Breast epithelium (tissue), 4 donors: ENCODE results near the gene GLI3. TPM values are rescaled to one million over a fixed set of nuclear protein-coding genes. Genes with fewer than 3 reads are reported as not detected.

Experiments used
- DNase-seq, 2 donors: peaks; one replicate each; pipeline ENCODE4 v3.0.0-alpha.2; 2019; ENCODE audit warnings: low spot score in 2 of 2
- H3K27ac ChIP-seq, 2 donors: fragments of 200-600 bp; sonication (generic) in 1 of 2; one replicate each; pipeline ENCODE4 v1.5.1; 2016 to 2019; ENCODE audit warnings: mild to moderate bottlenecking in 1 of 2
- H3K27me3 ChIP-seq, 2 donors: fragments of 200-600 bp; sonication (generic) in 1 of 2; one replicate each; pipeline versions ENCODE4 v1.5.1 to v1.6.0; 2017 to 2019; ENCODE audit warnings: control low read depth in 1 of 2, mild to moderate bottlenecking in 1 of 2
- H3K36me3 ChIP-seq: fragments of 200-600 bp; one replicate; pipeline ENCODE4 v1.5.1; 2019
- H3K4me1 ChIP-seq, 2 donors: fragments of 200-600 bp; sonication (generic); one replicate each; pipeline ENCODE4 v1.5.1; 2016 to 2019; ENCODE audit warnings: control low read depth in 1 of 2
- H3K4me3 ChIP-seq, 3 donors: fragments of 200-600 bp; sonication (generic); 1 replicate in 2 of 3; 2 replicates in 1 of 3; pipeline ENCODE4 v1.5.1; 2016 to 2019; ENCODE audit warnings: mild to moderate bottlenecking in 3 of 3, moderate library complexity in 2 of 3
- H3K9me3 ChIP-seq, 2 donors: fragments of 200-600 bp; sonication (generic) in 1 of 2; one replicate each; pipeline ENCODE4 v1.5.1; 2016 to 2019; ENCODE audit warnings: control low read depth in 1 of 2
- POLR2A ChIP-seq: fragments of 450-650 bp; IDR thresholded peaks from one replicate; pipeline ENCODE4 v1.6.1; 2016; ENCODE audit warnings: antibody characterized with exemption, mild to moderate bottlenecking, moderate library complexity
- POLR2AphosphoS5 ChIP-seq, 3 donors: sonication (generic); formaldehyde crosslinking; IDR thresholded peaks; one replicate each; pipeline ENCODE4 v1.6.1; 2017; ENCODE audit warnings: antibody characterized with exemption in 3 of 3
- intact Hi-C: fragments of 100-400 bp; cut with DNase I; formaldehyde crosslinking; loops from one replicate; pipeline ENCODE4 v1.15.1; 2023; ENCODE audit warnings: low total_unique reads
- total RNA-seq, 3 donors: library from RNA; depleted of rRNA; stranded (reverse); fragments of >200 nt; gene quantifications; one replicate each; pipeline ENCODE4 v1.1.0, GENCODE V29; 2016
- TF ChIP-seq, protein P1 (sequence below), 3 donors: fragments of 450-650 bp; IDR thresholded peaks; one replicate each; pipeline ENCODE4 v1.5.1; 2016 to 2017; ENCODE audit warnings: antibody characterized with exemption in 3 of 3, mild to moderate bottlenecking in 3 of 3, moderate library complexity in 3 of 3

The GLI3 gene
- total RNA-seq, 3 donors from 2014 or later: 10.2 to 29.9 (median 22.6) TPM

DNA sequence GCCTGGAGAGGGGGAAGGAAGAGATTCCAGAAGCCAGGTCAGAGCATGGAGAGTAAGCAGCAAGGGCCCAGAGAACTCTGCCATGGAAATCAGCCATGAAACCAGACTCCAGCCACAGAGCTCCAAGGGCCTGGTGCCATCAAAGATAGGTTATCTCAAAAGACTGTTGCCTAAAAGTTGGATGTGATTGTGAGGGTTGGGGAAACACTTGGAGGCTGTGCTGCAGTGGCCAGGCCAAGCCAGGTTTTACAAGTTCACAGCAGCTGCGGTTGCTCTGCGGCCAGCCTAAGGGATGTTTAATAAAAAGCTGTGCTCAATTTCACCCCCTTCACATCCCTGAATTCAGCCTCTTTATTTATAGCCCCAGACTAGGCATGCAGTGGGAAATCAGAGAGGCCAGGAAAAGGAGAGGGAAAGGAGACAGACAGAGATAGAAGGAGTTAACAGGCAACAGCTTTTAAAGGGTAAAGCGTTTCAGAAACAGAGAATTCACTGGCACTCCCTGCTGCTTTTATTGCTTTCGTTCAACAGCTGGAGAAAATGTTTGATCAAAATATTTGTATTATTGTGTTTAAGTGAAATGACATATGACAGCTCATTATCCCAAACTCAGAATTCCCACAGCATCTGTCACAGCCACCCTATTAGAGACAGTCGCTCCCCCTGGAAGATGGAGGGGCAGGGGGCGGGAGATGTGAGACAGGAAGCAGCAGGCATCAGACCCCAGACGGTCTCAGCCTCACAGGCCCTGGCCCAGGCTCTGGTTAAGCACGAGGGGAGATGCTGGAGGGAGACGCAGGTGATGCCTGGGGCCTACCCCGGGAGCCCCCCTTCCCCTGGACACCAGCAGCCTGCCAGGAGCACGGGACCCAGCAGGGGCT is 140.1 kb downstream of the GLI3 start:
- Histone ChIP-seq H3K36me3 (no peaks in the 10 kb centered on the region), H3K9me3 (no peaks in the 10 kb centered on the region), H3K27ac (peak overlapping the region; percentile 52 to 77), H3K27me3 (no peaks in the 10 kb centered on the region), H3K4me1 (peaks cover 0 to 7% of the 10 kb centered on the region in 2 donors), H3K4me3 (no peak overlapping the region)
- intact Hi-C loops: no loop called here
- no peak for DNase-seq
- no peak for TF ChIP-seq POLR2AphosphoS5 (IDR thresholded peaks at IDR 0.05)
- no peak for TF ChIP-seq POLR2A
- TF ChIP-seq, protein P1, sequence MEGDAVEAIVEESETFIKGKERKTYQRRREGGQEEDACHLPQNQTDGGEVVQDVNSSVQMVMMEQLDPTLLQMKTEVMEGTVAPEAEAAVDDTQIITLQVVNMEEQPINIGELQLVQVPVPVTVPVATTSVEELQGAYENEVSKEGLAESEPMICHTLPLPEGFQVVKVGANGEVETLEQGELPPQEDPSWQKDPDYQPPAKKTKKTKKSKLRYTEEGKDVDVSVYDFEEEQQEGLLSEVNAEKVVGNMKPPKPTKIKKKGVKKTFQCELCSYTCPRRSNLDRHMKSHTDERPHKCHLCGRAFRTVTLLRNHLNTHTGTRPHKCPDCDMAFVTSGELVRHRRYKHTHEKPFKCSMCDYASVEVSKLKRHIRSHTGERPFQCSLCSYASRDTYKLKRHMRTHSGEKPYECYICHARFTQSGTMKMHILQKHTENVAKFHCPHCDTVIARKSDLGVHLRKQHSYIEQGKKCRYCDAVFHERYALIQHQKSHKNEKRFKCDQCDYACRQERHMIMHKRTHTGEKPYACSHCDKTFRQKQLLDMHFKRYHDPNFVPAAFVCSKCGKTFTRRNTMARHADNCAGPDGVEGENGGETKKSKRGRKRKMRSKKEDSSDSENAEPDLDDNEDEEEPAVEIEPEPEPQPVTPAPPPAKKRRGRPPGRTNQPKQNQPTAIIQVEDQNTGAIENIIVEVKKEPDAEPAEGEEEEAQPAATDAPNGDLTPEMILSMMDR (IDR thresholded peaks at IDR 0.05): no peak

DNA sequence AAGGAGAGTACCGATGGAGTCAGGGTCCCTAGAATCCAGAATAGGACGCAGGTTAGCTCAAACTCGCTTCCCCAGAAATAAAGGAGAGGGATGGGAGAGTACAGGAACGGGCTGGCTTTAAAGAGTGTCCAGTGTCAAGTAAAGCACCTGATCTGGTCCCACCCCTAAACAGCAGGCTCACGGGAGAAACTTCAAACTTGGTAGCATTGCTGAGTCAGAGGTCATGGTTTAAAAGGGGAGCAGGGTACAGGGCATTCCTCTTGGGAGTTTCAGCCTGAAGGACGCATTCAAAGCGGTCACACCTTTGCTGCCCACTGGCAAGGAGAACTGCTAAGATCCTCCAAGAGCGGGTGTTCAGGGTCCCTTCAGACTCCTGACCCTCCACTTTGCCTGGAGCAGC is 140.7 kb downstream of the GLI3 start:
- no peak overlapping the region for H3K4me3 ChIP-seq
- TF ChIP-seq POLR2AphosphoS5 (IDR thresholded peaks at IDR 0.05) (no peak), POLR2A (no peak)
- TF ChIP-seq, protein P1 (IDR thresholded peaks at IDR 0.05): no peak
- intact Hi-C loops: no loop called here
- no peaks in the 10 kb centered on the region for H3K36me3 ChIP-seq
- no peaks in the 10 kb centered on the region for H3K27me3 ChIP-seq
- DNase-seq: no peak
- H3K9me3 ChIP-seq: no peaks in the 10 kb centered on the region
- peak overlapping the region; percentile 19 to 77 for H3K27ac ChIP-seq
- peaks cover 0 to 9% of the 10 kb centered on the region in 2 donors for H3K4me1 ChIP-seq

DNA sequence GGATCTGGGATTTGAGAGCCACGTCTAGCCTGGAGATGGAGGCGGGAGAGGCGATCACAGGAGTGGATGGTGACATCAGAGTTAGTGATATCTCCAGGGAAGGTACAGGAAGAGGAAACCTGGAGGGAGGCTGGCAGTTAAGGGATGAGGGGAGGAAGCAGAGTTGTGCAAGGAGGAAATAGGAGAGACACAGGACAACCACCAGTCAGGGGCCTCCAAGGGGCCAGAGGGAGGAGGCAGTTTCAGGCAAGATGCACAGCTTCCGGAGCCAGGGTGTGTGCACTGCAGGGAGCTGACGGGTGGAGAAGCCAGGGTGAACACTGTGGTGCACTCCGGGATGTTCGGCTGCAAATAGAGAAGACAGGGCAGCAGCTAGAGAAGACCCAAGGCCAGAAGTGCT is 141.2 kb downstream of the GLI3 start:
- Histone ChIP-seq H3K36me3 (no peaks in the 10 kb centered on the region), H3K4me3 (no peak overlapping the region), H3K27me3 (no peaks in the 10 kb centered on the region), H3K27ac (no peak overlapping the region), H3K4me1 (peaks cover 0 to 9% of the 10 kb centered on the region in 2 donors), H3K9me3 (no peaks in the 10 kb centered on the region)
- no peak for DNase-seq
- no peak for TF ChIP-seq POLR2A
- TF ChIP-seq, protein P1 (IDR thresholded peaks at IDR 0.05): no peak
- no peak for TF ChIP-seq POLR2AphosphoS5 (IDR thresholded peaks at IDR 0.05)
- intact Hi-C loops: no loop called here

DNA sequence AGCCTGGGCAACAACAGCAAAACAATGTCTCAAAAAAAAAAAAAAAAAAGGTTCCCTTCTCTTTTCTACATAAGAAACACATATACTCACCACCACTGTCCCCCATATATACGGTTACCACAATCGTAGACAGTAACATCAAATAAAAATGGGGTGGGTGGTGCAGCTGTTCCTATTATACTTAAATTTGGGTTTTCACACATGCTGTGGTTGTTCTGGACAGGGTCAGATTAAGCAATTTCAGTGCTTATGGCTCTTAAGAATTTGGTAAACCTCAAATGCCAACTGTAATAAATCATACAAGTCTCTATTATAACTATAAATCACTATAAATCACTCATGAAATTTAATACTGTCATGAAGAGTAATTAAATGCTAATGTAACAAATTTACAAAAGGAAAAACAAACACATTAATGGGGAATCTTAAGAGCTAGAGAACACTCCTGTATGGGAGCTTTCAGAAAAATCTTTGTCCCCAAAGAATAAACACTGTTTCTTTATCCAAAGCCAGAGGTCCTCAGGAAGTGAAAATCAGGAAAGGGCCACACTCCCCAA is 143.6 kb downstream of the GLI3 start:
- H3K27me3 ChIP-seq: no peaks in the 10 kb centered on the region
- H3K9me3 ChIP-seq: no peaks in the 10 kb centered on the region
- no peak overlapping the region for H3K4me3 ChIP-seq
- TF ChIP-seq POLR2A (no peak), POLR2AphosphoS5 (IDR thresholded peaks at IDR 0.05) (no peak)
- TF ChIP-seq, protein P1 (IDR thresholded peaks at IDR 0.05): no peak
- no peak overlapping the region for H3K27ac ChIP-seq
- no peak for DNase-seq
- peaks cover 0 to 9% of the 10 kb centered on the region in 2 donors for H3K4me1 ChIP-seq
- intact Hi-C loops: no loop called here
- H3K36me3 ChIP-seq: no peaks in the 10 kb centered on the region
